Measurements from ENCODE around the gene SH3BP4.

GRCh38 chr2:235052514-235053354 lies 100.9 kb downstream of the SH3BP4 start:
- no peak for TF ChIP-seq CTCF (IDR thresholded peaks at IDR 0.05; ENCODE audit: control extremely low read depth in 1 of 3, insufficient read depth in 1 of 3, low read depth in 1 of 3, low read length in 3 of 3)
- no peak for TF ChIP-seq USF2 (IDR thresholded peaks at IDR 0.05; ENCODE audit: low read length)
- no peak for TF ChIP-seq EGR1 (IDR thresholded peaks at IDR 0.05; ENCODE audit: borderline replicate concordance, low read depth, low read length)
- no peak for TF ChIP-seq SP1 (IDR thresholded peaks at IDR 0.05; ENCODE audit: low read depth, low read length)
- no peak for TF ChIP-seq FOSL1 (IDR thresholded peaks at IDR 0.05; ENCODE audit: insufficient read depth, low read depth, low read length)
- TF ChIP-seq NRF1 (IDR thresholded peaks at IDR 0.05; ENCODE audit: low read depth, low read length) = no peak
- no peak for TF ChIP-seq KDM1A (IDR thresholded peaks at IDR 0.05; ENCODE audit: borderline replicate concordance, low read length)
